Fibroblast of lung (primary cell): ENCODE data around the gene CRTC1. TPM values are rescaled to one million over a fixed set of nuclear protein-coding genes. Genes with fewer than 3 reads are reported as not detected.
A peak's percentile ranks its signal among the peaks of the same experiment; 100 is the strongest.

ENCODE experiments used
- DNase-seq, 2 donors: peaks; one replicate each; pipeline versions ENCODE4 v3.0.0 to v3.0.0-alpha.2; 2010; ENCODE audit warnings: low read depth in 2 of 2
- H2AFZ ChIP-seq: 2 replicates; pipeline ENCODE4 v1.5.1; 2012; ENCODE audit warnings: low read length, control low read depth, inconsistent platforms
- H3K27ac ChIP-seq: 2 replicates; pipeline ENCODE4 v1.5.1; 2011; ENCODE audit warnings: low read length, control low read depth; ENCODE audit not compliant: insufficient read depth
- H3K27me3 ChIP-seq: 2 replicates; pipeline ENCODE4 v1.5.1; 2011; ENCODE audit warnings: mild to moderate bottlenecking, low read length; ENCODE audit not compliant: control insufficient read depth, insufficient read depth
- H3K36me3 ChIP-seq: 2 replicates; pipeline ENCODE4 v1.5.1; 2011; ENCODE audit warnings: low read length; ENCODE audit not compliant: control insufficient read depth, insufficient read depth
- H3K4me1 ChIP-seq: 2 replicates; pipeline ENCODE4 v1.5.1; 2011; ENCODE audit warnings: low read length; ENCODE audit not compliant: control insufficient read depth, insufficient read depth; ENCODE audit errors: extremely low read depth
- H3K4me2 ChIP-seq: 2 replicates; pipeline ENCODE4 v1.5.1; 2011; ENCODE audit warnings: low read length, control low read depth; ENCODE audit not compliant: insufficient read depth; ENCODE audit errors: extremely low read depth
- H3K4me3 ChIP-seq, 4 experiments: fragments of 200-600 bp in 1 of 4; sonication (generic) in 1 of 4; replicated peaks in 1 of 4; 2 replicates each; pipeline ENCODE4 v1.5.1; 2011 to 2016; ENCODE audit warnings: low read length in 4 of 4, low read depth in 3 of 4, mild to moderate bottlenecking in 3 of 4, control low read depth in 2 of 4, inconsistent platforms in 1 of 4, mixed read lengths in 1 of 4; ENCODE audit not compliant: insufficient read depth in 1 of 4; ENCODE audit errors: control extremely low read depth in 1 of 4
- H3K79me2 ChIP-seq: 2 replicates; pipeline ENCODE4 v1.5.1; 2012; ENCODE audit warnings: mild to moderate bottlenecking, low read length, inconsistent platforms; ENCODE audit not compliant: control insufficient read depth, insufficient read depth
- H3K9ac ChIP-seq: 2 replicates; pipeline ENCODE4 v1.5.1; 2011; ENCODE audit warnings: mild to moderate bottlenecking, low read length, control low read depth; ENCODE audit not compliant: insufficient read depth
- H3K9me3 ChIP-seq: 2 replicates; pipeline ENCODE4 v1.5.1; 2012; ENCODE audit warnings: low read depth, low read length; ENCODE audit not compliant: control insufficient read depth, insufficient read depth
- H4K20me1 ChIP-seq: 2 replicates; pipeline ENCODE4 v1.5.1; 2011; ENCODE audit warnings: low read length; ENCODE audit not compliant: control insufficient read depth, insufficient read depth; ENCODE audit errors: extremely low read depth
- CTCF ChIP-seq, 2 donors: IDR thresholded peaks in 1 of 2; conservative IDR thresholded peaks in 1 of 2; 1 replicate in 1 of 2; 2 replicates in 1 of 2; pipeline ENCODE4 v1.5.1; 2011 to 2012; ENCODE audit warnings: low read length in 2 of 2, control low read depth in 1 of 2, inconsistent platforms in 1 of 2, low read depth in 1 of 2, mild to moderate bottlenecking in 1 of 2
- EZH2 ChIP-seq: IDR thresholded peaks from 2 replicates; pipeline ENCODE4 v1.5.1; 2012; ENCODE audit warnings: low read length, control low read depth, mild to moderate bottlenecking; ENCODE audit errors: missing control alignments
- polyA plus RNA-seq, 2 donors: library from polyadenylated mRNA; depleted of rRNA in 1 of 2; stranded (reverse) in 1 of 2; unstranded in 1 of 2; fragments of >200 nt; gene quantifications; 2 replicates each; pipeline ENCODE4 v1.2.1, GENCODE V29; 2011 to 2012; ENCODE audit warnings: missing spikeins in 1 of 2
- total RNA-seq: library from RNA; depleted of rRNA; stranded (reverse); fragments of >200 nt; gene quantifications from 2 replicates; pipeline ENCODE4 v1.2.1, GENCODE V29; 2014

CRTC1 gene
- total and polyA plus RNA-seq, 2 donors (not counting 1 experiment from before 2014, with no cell fraction given), result 1.2 to 2.0 TPM

- Histone ChIP-seq H3K4me1 (no peaks in the 10 kb centered on the region), H2AFZ (no peak overlapping the region), H3K4me3 (no peak overlapping the region), H3K9me3 (no peaks in the 10 kb centered on the region), H4K20me1 (no peaks in the 10 kb centered on the region), H3K27ac (no peak overlapping the region), H3K79me2 (no peaks in the 10 kb centered on the region), H3K27me3 (peaks cover 15% of the 10 kb centered on the region), H3K9ac (no peak overlapping the region), H3K4me2 (no peak overlapping the region), H3K36me3 (no peaks in the 10 kb centered on the region)
- TF ChIP-seq EZH2 (no peak), CTCF (conservative IDR thresholded peaks at IDR 0.05 in 1 of 2, IDR thresholded peaks at IDR 0.05 in 1 of 2; ENCODE audit: low read depth in 1 of 2, low read length in 2 of 2) (peak in 1 of 2 donors; percentile 13)
- no peak for DNase-seq
Observed at GRCh38 chr19:18798384-18799352, 115.2 kb downstream of the CRTC1 start.

- Histone ChIP-seq H3K4me3 (no peak overlapping the region), H3K79me2 (no peaks in the 10 kb centered on the region), H3K27me3 (peaks cover 15% of the 10 kb centered on the region), H4K20me1 (no peaks in the 10 kb centered on the region), H3K4me2 (no peak overlapping the region), H3K27ac (no peak overlapping the region), H2AFZ (no peak overlapping the region), H3K4me1 (no peaks in the 10 kb centered on the region), H3K36me3 (no peaks in the 10 kb centered on the region), H3K9ac (no peak overlapping the region), H3K9me3 (no peaks in the 10 kb centered on the region)
- TF ChIP-seq EZH2 (no peak), CTCF (conservative IDR thresholded peaks at IDR 0.05 in 1 of 2, IDR thresholded peaks at IDR 0.05 in 1 of 2; ENCODE audit: low read depth in 1 of 2, low read length in 2 of 2) (no peak)
- no peak for DNase-seq
Observed at GRCh38 chr19:18799389-18799970, 116.0 kb downstream of the CRTC1 start.

GRCh38 chr19:18800079-18800478 is 116.6 kb downstream of the CRTC1 start:
- Histone ChIP-seq H3K36me3 (no peaks in the 10 kb centered on the region), H3K9ac (no peak overlapping the region), H2AFZ (no peak overlapping the region), H3K4me3 (no peak overlapping the region), H3K4me2 (no peak overlapping the region), H4K20me1 (no peaks in the 10 kb centered on the region), H3K27ac (no peak overlapping the region), H3K79me2 (no peaks in the 10 kb centered on the region), H3K27me3 (peaks cover 15% of the 10 kb centered on the region), H3K4me1 (no peaks in the 10 kb centered on the region), H3K9me3 (no peaks in the 10 kb centered on the region)
- no peak for TF ChIP-seq EZH2
- TF ChIP-seq CTCF (conservative IDR thresholded peaks at IDR 0.05 in 1 of 2, IDR thresholded peaks at IDR 0.05 in 1 of 2; ENCODE audit: low read depth in 1 of 2, low read length in 2 of 2), result no peak
- DNase-seq, result no peak
